Epidermal melanocyte (primary cell): ENCODE measurements around the gene NKX3-2.

ENCODE experiments used
- DNase-seq: peaks from one replicate; pipeline ENCODE4 v3.0.0; 2011; ENCODE audit warnings: low spot score; ENCODE audit not compliant: insufficient read length

NKX3-2 gene

DNA sequence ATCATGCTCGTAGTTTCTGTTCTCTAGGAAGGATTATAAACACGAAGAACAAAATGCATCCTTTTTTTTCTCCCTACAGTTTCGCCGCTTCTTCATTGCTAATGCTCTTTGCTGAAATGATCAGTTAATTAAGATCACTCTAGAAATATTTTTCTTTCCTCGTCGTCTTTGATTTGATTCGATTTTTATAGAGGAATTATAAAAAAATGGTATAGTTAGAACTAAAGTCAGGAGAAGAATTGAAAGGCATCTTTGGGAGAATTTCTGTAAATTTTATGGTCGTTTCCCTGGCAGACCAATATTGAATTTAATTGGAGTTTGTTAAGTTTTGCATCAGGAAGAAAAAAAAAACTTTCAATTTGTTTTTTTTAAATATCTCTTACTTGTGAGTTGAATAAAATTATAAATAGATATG, 1.1 kb upstream of the NKX3-2 start:
- no peak for DNase-seq

DNA sequence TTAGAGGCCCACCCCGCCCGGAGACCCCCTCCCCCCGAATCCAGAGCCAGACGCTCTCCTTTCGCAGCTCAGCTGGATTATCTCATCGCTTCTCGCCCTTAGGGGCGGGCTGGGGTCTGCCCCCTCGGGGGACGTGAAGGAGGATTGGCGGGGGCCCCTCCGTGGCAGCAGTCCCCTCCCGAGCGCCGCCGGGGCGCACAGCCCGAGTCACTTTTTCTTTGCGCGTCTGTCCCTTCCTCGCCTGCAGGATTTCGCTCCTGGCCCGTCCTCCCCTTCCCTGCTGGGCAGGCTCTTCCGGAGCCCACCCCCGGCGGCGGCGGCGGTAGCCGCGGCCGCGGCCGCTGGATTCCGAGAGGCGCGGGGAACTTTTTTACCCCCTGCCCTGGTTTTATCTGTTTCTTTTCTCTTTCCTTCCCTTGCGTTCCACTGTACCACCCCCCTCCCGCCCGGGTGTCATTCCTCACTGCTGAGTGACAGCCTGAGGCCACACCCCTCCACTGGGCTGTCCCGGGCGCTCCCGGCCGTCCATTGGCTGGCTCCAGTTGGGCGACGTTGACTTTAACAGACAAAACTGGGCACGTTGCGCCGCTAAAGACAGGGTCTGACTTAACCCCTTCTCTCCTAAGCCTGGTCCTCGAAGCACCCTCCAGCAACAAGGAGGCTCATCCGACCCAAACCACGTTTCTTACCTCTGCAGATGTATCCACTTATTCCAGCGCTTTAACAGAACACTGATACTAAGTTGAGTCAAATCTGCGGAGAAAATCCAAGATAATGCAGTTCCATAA, 492 bp upstream of the NKX3-2 start:
- DNase-seq: peak; percentile 84

DNA sequence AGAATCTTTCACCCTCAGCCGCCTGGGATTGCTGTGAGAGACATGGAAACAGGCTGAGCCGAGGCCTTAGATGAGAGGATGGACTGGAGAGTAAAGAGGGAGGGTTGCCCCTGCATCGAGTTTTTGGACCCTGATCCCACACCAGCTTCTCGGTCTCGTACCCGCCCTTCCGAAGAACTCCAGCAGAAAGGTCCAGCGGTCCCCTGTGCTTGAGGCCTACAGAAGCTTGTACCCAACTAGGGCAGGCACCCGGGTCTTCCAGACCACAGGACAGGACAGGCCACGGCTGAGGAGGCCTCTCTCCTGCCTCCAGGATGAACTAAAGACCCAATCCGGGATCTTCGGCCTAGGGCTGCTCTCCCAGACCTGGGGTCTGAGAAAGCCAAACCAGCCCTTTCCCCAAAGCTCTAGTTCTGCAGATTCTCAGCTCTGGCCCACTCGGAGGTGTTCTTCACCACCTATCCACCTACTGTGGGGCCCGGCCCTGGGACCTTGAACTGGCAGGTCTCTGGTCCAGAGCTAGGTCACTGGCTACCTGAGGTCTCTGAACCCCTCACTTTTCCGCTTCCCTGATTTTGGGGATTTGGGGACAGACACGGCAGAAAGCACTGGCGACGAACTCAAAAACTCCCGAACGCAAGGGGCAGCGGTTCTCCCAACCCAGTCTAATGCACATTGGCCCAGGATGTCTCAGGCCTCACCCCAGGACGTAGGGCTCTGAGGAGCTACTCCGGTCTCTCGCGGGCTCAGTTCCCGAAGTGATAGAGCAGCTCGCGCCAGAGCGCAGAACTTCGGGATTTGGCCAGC, 1.1 kb downstream of the NKX3-2 start:
- DNase-seq: no peak

DNA sequence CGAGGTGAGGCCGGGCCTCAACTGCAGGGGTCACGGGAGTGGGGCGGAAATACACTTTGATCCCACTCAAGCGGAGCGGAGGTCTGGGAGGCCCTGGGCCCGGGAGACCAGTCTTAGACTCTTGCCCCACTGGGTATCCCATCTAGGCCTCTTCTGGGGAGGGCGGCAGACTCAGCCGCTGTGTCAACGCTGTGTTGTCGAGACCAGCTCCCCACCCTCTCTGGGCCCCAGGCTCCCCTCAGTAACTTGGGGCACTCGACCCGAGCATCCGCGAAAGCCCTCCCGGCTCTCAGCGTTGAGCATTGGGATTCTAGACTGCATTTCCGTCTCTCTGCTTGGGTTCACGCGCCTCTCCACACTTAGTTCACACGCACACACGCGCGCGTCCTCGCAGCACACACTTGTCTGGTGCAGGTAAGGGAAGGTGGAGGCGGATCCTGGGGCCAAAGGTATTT, 1.7 kb downstream of the NKX3-2 start:
- no peak for DNase-seq

- no peak for DNase-seq
Measured at GRCh38 chr4:13541720-13542576, 2.4 kb downstream of the NKX3-2 start.

DNA sequence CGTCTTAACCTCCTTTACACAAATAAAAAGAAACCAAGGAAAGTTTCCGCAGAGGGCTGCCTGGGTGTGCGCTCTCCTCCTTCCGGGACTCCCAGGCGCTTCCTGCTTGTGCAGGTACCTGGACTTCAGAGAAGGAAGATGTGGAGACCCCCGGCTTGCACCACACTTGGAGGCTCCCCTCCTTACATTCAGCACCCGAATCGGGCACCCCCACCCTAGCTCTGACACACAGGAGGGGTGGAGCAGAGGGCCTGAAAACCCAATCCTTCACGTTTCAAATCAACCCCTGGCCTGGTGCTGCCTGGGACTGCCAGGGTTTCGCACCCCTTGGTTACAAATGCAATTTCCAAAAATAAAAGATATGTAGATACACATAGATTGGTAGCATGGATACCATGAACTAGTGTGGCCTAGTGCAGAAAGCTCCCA, 3.1 kb downstream of the NKX3-2 start:
- no peak for DNase-seq

DNA sequence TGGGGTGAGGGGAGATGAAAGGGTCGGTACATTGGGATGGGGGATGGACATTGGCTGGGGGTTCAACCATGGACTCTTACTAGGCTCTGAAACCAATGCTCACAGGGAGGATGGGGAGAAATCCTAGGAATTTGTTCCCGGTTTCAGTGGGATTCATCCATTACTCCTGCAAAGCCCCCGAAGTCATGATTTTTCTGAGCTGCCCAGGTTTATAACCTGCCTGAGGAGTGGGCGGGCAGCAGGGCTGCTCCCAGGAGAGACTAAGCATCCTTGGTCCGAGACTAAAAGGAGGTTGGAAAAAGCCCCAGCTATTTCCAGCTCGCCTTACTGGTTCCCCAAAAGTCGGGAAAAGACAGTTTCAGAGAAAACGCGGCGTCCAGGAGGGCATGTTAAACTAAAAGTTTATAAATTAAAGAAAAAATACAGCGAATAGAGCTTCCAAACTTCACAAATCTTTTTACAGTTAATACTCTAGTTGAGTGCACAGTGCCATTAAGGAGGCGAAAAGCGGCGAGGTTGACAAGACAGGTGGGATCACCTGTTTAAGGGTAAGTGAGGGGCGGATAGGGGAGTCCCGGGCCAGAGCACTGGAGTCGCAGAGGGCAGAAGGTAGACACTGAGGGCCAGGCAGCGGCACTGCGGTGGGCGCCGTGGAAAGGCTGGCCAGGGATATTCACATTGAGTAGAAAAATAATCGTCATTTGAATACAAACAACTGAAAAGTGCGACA, 3.7 kb downstream of the NKX3-2 start:
- peak; percentile 16 for DNase-seq

- DNase-seq: peak; percentile 18
Measured at GRCh38 chr4:13539619-13540445, 4.5 kb downstream of the NKX3-2 start.

DNA sequence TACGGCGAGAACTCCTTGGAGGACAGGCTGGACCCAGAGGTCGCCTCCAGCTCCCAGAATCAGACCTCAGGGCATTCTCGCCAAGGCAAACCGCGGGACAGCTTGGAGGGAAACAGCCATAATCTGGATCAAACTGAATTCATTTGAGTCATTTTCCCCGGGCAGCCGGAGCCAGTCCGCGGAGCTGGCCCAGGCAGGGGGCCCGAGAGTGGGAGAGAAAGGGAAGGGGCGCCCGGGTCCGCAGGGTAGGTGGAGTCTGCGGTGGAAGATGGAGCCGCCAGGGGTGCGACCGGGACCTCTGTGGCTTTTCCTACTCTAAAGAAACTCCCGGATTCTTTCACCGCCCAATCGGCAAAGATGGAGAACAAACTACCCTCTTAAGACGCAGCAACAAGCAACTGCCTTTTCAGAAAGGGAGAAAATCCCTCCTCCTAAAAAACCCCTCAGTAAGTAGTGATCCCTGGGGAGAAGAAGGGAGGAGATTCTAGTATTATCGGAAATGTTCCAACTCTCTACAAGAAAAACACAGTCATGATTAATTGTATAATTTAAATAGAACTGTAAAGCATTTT, 5.2 kb downstream of the NKX3-2 start:
- peak; percentile 16 for DNase-seq

DNA sequence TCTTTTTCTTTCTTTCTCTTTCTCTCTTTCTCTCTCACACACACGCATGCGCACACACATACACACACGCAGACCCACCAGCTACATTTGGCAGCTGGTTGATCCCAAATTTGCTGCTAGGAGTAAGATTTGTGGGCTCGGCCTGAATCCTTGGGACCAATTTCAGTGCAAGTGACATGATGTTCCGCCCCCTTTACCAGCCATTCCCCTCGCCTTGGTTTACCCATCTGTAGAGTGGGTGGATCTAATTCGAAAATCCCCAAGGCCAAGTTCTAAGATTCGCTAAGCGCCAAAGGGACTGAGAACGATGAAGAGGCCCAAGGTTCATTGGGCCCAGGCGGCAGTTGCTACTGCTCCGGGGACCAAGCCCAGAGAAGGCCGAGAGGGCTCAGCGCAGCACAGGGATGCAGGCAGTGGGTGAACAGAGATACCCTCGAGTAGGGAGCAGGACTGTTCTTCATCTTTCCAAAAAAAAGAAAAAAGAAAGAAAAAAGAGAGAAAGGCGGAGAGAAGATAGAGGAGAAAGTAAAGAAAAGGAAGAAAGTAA, 5.8 kb downstream of the NKX3-2 start:
- DNase-seq: peak; percentile 3

DNA sequence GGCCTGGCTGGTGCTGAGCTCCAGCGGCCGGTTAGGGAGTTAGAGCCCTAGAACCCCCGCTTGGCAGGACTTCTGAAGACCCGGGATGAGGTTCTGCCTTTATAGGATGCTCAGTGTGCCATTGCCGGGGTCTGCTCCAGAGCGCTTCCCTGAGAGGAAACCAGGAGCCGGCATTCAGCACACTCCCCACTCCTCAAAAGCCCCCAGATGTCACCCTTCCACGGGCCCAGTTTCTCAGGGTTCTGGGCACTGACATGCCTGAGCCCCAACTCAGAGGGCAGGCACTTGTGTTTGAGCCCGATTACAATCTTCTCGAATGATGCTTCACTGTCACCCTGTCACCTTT, 6.5 kb downstream of the NKX3-2 start:
- no peak for DNase-seq

GRCh38 chr4:13537011-13537831, 7.1 kb downstream of the NKX3-2 start:
- DNase-seq: no peak

- DNase-seq: no peak
Measured at GRCh38 chr4:13536607-13537006, 7.7 kb downstream of the NKX3-2 start.

GRCh38 chr4:13535708-13536361, 8.5 kb downstream of the NKX3-2 start:
- no peak for DNase-seq

DNA sequence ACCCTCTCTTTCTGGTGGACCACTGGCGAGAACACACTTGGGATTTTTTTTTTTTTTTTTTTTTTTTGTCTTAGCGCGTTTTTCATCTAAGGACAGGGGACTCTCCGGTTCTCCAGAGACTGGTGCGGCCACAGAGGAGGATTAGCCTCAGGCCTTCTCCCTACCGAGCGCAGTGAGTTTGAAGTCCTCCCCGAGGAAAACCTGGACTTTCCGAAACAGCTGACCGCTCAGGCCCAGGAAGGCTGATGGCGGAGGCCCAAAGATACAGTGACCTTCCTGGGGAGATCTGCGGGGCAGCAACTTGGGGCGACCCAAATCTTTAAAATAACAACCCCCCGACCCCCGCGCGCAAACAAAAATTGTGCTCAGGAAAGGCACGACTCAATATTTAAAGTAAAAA, 9.2 kb downstream of the NKX3-2 start:
- no peak for DNase-seq

DNA sequence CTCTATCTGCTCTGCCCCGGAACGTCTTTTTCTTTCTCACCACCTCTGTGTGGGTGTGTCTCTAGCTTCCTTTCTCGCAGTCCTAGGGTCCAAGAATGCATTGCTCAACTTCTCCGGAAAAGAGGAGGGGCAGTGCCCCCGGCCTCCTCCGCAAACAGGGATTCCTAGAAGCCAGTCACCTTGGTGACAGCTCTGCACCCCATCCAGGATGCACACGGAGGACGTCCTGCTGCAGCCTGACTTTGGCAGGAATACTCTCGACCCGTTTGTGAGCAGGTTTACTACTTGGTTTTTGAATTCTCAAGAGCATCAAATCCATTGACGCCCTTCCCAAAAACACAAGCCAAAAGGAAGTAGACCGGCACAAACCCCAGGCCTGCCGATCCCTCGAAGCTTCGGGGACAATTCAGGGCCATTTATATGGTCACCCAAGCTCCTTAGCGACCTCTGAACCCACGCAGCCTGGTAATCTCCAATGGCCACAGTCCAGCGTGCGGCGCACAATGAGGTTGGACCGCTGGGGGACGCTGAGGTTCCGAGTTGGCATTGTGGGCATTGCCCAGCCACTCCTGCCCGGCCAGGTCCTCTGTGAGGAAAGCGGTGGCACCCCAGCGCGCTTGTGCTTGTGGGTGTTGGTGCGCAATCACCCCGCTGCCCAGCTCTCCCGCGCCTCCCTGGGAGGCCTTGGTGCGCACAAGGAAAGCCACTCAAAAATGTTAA, 9.8 kb downstream of the NKX3-2 start:
- no peak for DNase-seq

DNA sequence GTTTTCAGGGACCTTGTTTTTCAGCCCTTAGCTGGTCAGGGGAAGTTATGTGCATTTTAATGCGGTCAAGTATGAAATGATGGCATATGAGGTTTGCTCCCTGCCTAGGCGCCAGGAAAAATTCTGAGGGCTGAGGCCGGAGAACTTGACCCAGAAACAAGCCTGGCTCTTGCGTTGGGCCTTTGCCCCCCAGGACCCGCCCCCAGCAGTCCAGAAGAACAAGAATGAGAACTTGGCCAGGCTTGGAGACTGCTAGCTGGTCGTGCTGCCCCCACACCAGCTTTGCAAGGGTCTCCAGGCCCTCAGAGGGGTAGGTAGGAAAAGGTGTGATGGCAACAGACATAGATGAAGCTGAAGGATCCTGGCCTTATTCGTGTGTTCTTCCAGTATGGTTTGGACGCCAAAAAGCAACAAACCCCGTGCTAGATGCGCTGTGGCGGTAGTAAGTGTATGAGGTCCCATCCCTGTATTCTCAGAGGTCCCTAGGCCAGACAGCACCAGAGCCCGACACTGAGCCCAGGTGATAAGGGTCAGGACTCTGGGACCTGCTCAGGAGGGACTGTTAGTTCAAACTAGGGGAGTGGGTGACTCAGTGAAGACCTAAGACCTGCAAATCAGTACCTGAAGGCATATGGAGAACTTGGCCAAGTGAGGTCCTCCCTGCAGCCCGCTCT, 10.5 kb downstream of the NKX3-2 start:
- no peak for DNase-seq
